Smooth muscle cell (in vitro differentiated cells): ENCODE measurements around the gene ARNT2. TPM values are rescaled to one million over a fixed set of nuclear protein-coding genes. Genes with fewer than 3 reads are reported as not detected.
A peak's percentile ranks its signal among the peaks of the same experiment; 100 is the strongest.

Experiments used
- DNase-seq: peaks from one replicate; lab custom pipeline; 2025; ENCODE audit not compliant: unreplicated experiment; lab: John Stamatoyannopoulos, UW
- H2AFZ ChIP-seq: fragments of 200-600 bp; sonication (generic); 2 replicates; pipeline ENCODE4 v1.6.0; 2016; ENCODE audit warnings: antibody characterized with exemption, low read depth, mild to moderate bottlenecking
- H3F3A ChIP-seq: fragments of 200-600 bp; sonication (generic); 2 replicates; pipeline ENCODE4 v1.6.0; 2017; ENCODE audit warnings: antibody characterized with exemption, low read depth
- H3K27ac ChIP-seq: fragments of 200-600 bp; sonication (generic); 2 replicates; pipeline ENCODE4 v1.5.1; 2016; ENCODE audit warnings: low read depth, mild to moderate bottlenecking
- H3K27me3 ChIP-seq: fragments of 200-600 bp; sonication (generic); 2 replicates; pipeline ENCODE4 v1.6.1; 2016; ENCODE audit warnings: low read depth, mild to moderate bottlenecking
- H3K36me3 ChIP-seq: fragments of 200-600 bp; sonication (generic); 2 replicates; pipeline ENCODE4 v1.5.1; 2016; ENCODE audit warnings: low read depth
- H3K4me1 ChIP-seq: fragments of 200-600 bp; sonication (generic); 2 replicates; pipeline ENCODE4 v1.5.1; 2016; ENCODE audit warnings: low read depth
- H3K4me2 ChIP-seq: fragments of 200-600 bp; sonication (generic); 2 replicates; pipeline ENCODE4 v1.6.0; 2016; ENCODE audit warnings: mild to moderate bottlenecking
- H3K4me3 ChIP-seq: fragments of 200-600 bp; sonication (generic); 2 replicates; pipeline ENCODE4 v1.5.1; 2016; ENCODE audit warnings: mild to moderate bottlenecking
- H3K79me2 ChIP-seq: fragments of 200-600 bp; sonication (generic); 2 replicates; pipeline ENCODE4 v1.6.0; 2016; ENCODE audit warnings: low read depth, mild to moderate bottlenecking
- H3K9ac ChIP-seq: fragments of 200-600 bp; sonication (generic); 2 replicates; pipeline ENCODE4 v1.6.0; 2016; ENCODE audit warnings: low read depth
- H3K9me3 ChIP-seq: fragments of 200-600 bp; sonication (generic); replicated peaks from 2 replicates; pipeline ENCODE4 v1.5.1; 2016; ENCODE audit warnings: low read depth
- H4K20me1 ChIP-seq: fragments of 200-600 bp; sonication (generic); 2 replicates; pipeline ENCODE4 v1.6.0; 2016; ENCODE audit warnings: low read depth
- whole genome bisulfite sequencing: methylation state at CpG from one replicate; pipeline ENCODE4 v1.1.7; 2016; ENCODE audit warnings: low lambda C conversion rate; 5-methylcytosine and 5-hydroxymethylcytosine counted together
- polyA plus RNA-seq: library from polyadenylated mRNA; unstranded; fragments of >200 nt; fragmentation: Nextera tagmentation; extraction: Ambion mirVana; gene quantifications from 2 replicates; pipeline ENCODE4 v1.2.1, GENCODE V29; 2016
- total RNA-seq: library from RNA; depleted of rRNA; stranded (reverse); fragments of >200 nt; gene quantifications from 2 replicates; pipeline ENCODE4 v1.2.3, GENCODE V29; 2014
- TF ChIP-seq, protein P1 (sequence below): fragments of 200-600 bp; sonication (generic); IDR thresholded peaks from 2 replicates; pipeline ENCODE4 v1.5.1; 2017; ENCODE audit warnings: borderline replicate concordance, mild to moderate bottlenecking, antibody characterized with exemption; ENCODE audit not compliant: insufficient read depth, poor library complexity, severe bottlenecking

ARNT2 gene
- total and polyA plus RNA-seq, 2 experiments from 2014 or later = 0.55 to 2.8 TPM

DNA sequence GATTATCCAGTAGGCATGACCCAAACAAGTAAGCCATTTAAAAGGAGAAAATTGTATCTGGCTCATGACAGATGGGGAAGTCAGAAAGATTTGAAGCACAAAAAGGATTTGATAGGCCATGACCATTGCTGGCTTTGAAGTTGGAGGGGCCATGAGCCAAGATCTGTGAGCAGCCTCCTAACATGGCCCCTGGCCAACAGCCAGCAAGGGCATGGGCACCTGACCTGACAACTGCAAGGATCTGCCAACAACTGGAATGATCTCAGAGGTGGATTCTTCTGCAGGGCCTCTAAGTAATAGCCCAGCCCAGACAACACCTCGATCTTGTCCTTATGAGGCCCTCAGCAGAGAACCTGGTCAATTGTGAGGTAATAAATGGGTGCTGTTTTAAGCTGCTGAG is 93.0 kb downstream of the ARNT2 start:
- H3K4me1 ChIP-seq = peaks cover 16% of the 10 kb centered on the region
- no peak overlapping the region for H3K27ac ChIP-seq
- H3K9me3 ChIP-seq = no peaks in the 10 kb centered on the region
- DNase-seq = no peak
- H3K4me3 ChIP-seq = no peak overlapping the region
- TF ChIP-seq, protein P1, sequence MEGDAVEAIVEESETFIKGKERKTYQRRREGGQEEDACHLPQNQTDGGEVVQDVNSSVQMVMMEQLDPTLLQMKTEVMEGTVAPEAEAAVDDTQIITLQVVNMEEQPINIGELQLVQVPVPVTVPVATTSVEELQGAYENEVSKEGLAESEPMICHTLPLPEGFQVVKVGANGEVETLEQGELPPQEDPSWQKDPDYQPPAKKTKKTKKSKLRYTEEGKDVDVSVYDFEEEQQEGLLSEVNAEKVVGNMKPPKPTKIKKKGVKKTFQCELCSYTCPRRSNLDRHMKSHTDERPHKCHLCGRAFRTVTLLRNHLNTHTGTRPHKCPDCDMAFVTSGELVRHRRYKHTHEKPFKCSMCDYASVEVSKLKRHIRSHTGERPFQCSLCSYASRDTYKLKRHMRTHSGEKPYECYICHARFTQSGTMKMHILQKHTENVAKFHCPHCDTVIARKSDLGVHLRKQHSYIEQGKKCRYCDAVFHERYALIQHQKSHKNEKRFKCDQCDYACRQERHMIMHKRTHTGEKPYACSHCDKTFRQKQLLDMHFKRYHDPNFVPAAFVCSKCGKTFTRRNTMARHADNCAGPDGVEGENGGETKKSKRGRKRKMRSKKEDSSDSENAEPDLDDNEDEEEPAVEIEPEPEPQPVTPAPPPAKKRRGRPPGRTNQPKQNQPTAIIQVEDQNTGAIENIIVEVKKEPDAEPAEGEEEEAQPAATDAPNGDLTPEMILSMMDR = no peak
- WGBS = 97% methylated on average over 1 of the region's 1 CpG
- H2AFZ ChIP-seq = no peak overlapping the region
- H3K4me2 ChIP-seq = no peak overlapping the region
- no peaks in the 10 kb centered on the region for H3F3A ChIP-seq
- H3K79me2 ChIP-seq = no peaks in the 10 kb centered on the region
- H3K9ac ChIP-seq = no peak overlapping the region
- H3K36me3 ChIP-seq = no peaks in the 10 kb centered on the region
- no peaks in the 10 kb centered on the region for H4K20me1 ChIP-seq
- H3K27me3 ChIP-seq = no peaks in the 10 kb centered on the region

DNA sequence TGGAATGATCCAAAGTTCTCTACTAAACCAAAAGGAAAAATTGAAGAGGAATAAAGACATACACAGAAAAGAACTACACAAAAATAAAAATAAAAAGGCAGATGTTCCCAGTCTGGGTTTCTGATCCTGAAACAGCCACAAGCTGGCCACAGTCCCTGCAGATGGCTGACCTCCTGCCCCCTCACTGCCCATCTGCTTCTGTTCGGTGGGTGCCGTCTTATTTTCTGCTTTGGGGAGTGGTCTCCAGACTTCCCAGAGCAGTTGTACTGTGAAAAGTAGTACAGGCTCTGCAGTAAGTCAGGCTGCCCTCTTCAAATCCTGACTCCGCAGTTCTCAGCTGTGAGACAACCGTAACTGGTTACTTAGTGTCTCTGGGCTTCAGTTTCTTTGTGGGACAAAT is 94.5 kb downstream of the ARNT2 start:
- TF ChIP-seq, protein P1 = no peak
- Histone ChIP-seq H3K4me3 (no peak overlapping the region), H3F3A (no peaks in the 10 kb centered on the region), H4K20me1 (no peaks in the 10 kb centered on the region), H3K9me3 (no peaks in the 10 kb centered on the region), H3K9ac (no peak overlapping the region), H3K4me1 (peaks cover 16% of the 10 kb centered on the region), H3K4me2 (no peak overlapping the region), H3K27me3 (no peaks in the 10 kb centered on the region), H3K27ac (no peak overlapping the region), H3K79me2 (no peaks in the 10 kb centered on the region), H2AFZ (no peak overlapping the region), H3K36me3 (no peaks in the 10 kb centered on the region)
- no peak for DNase-seq
- 95% methylated on average over 4 of the region's 4 CpGs for WGBS

DNA sequence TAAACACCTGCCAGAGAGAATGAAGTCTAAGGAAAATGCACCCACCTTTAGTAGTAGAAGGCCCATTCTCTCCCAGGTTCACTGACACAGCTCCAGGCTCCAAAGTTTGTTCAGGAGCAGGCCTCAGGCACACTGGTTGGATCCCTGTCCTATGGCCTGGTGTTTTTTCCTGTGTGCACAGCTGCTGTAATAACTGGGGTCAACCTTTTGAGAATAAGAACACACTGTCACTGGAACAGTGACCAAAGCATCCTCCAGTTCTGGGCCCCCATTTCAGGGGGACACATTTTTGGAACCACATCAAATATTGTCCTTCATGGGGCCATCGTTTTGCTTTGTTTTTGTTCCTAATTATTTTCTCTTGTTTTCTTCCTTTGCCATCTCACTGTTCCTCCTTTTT is 95.8 kb downstream of the ARNT2 start:
- H3K79me2 ChIP-seq = no peaks in the 10 kb centered on the region
- H3F3A ChIP-seq = no peaks in the 10 kb centered on the region
- no peak overlapping the region for H3K9ac ChIP-seq
- H3K9me3 ChIP-seq = no peaks in the 10 kb centered on the region
- no peaks in the 10 kb centered on the region for H4K20me1 ChIP-seq
- TF ChIP-seq, protein P1 = no peak
- no peak overlapping the region for H3K4me3 ChIP-seq
- no peaks in the 10 kb centered on the region for H3K36me3 ChIP-seq
- no peaks in the 10 kb centered on the region for H3K27me3 ChIP-seq
- no peak overlapping the region for H2AFZ ChIP-seq
- no peak for DNase-seq
- peaks cover 4% of the 10 kb centered on the region for H3K4me1 ChIP-seq
- 91% methylated on average over 1 of the region's 1 CpG for WGBS
- no peak overlapping the region for H3K27ac ChIP-seq
- H3K4me2 ChIP-seq = no peak overlapping the region

GRCh38 chr15:80501476-80501875 is 97.3 kb downstream of the ARNT2 start:
- H3K36me3 ChIP-seq = no peaks in the 10 kb centered on the region
- TF ChIP-seq, protein P1 = no peak
- H3F3A ChIP-seq = no peaks in the 10 kb centered on the region
- H3K9me3 ChIP-seq = no peaks in the 10 kb centered on the region
- H3K4me2 ChIP-seq = no peak overlapping the region
- DNase-seq = no peak
- H3K79me2 ChIP-seq = no peaks in the 10 kb centered on the region
- H3K27ac ChIP-seq = no peak overlapping the region
- H2AFZ ChIP-seq = peak overlapping the region; percentile 10
- H4K20me1 ChIP-seq = no peaks in the 10 kb centered on the region
- H3K4me3 ChIP-seq = no peak overlapping the region
- H3K27me3 ChIP-seq = no peaks in the 10 kb centered on the region
- WGBS = 77% methylated on average over 8 of the region's 8 CpGs
- no peak overlapping the region for H3K9ac ChIP-seq
- no peaks in the 10 kb centered on the region for H3K4me1 ChIP-seq
